Smooth muscle cell (in vitro differentiated cells): ENCODE measurements around the gene APOF. TPM values are rescaled to one million over a fixed set of nuclear protein-coding genes. Genes with fewer than 3 reads are reported as not detected.

Experiments used
- DNase-seq: peaks from one replicate; lab custom pipeline; 2025; ENCODE audit not compliant: unreplicated experiment; lab: John Stamatoyannopoulos, UW
- H2AFZ ChIP-seq: fragments of 200-600 bp; sonication (generic); 2 replicates; pipeline ENCODE4 v1.6.0; 2016; ENCODE audit warnings: antibody characterized with exemption, low read depth, mild to moderate bottlenecking
- H3F3A ChIP-seq: fragments of 200-600 bp; sonication (generic); 2 replicates; pipeline ENCODE4 v1.6.0; 2017; ENCODE audit warnings: antibody characterized with exemption, low read depth
- H3K27ac ChIP-seq: fragments of 200-600 bp; sonication (generic); 2 replicates; pipeline ENCODE4 v1.5.1; 2016; ENCODE audit warnings: low read depth, mild to moderate bottlenecking
- H3K27me3 ChIP-seq: fragments of 200-600 bp; sonication (generic); 2 replicates; pipeline ENCODE4 v1.6.1; 2016; ENCODE audit warnings: low read depth, mild to moderate bottlenecking
- H3K36me3 ChIP-seq: fragments of 200-600 bp; sonication (generic); 2 replicates; pipeline ENCODE4 v1.5.1; 2016; ENCODE audit warnings: low read depth
- H3K4me1 ChIP-seq: fragments of 200-600 bp; sonication (generic); 2 replicates; pipeline ENCODE4 v1.5.1; 2016; ENCODE audit warnings: low read depth
- H3K4me2 ChIP-seq: fragments of 200-600 bp; sonication (generic); 2 replicates; pipeline ENCODE4 v1.6.0; 2016; ENCODE audit warnings: mild to moderate bottlenecking
- H3K4me3 ChIP-seq: fragments of 200-600 bp; sonication (generic); 2 replicates; pipeline ENCODE4 v1.5.1; 2016; ENCODE audit warnings: mild to moderate bottlenecking
- H3K79me2 ChIP-seq: fragments of 200-600 bp; sonication (generic); 2 replicates; pipeline ENCODE4 v1.6.0; 2016; ENCODE audit warnings: low read depth, mild to moderate bottlenecking
- H3K9ac ChIP-seq: fragments of 200-600 bp; sonication (generic); 2 replicates; pipeline ENCODE4 v1.6.0; 2016; ENCODE audit warnings: low read depth
- H3K9me3 ChIP-seq: fragments of 200-600 bp; sonication (generic); replicated peaks from 2 replicates; pipeline ENCODE4 v1.5.1; 2016; ENCODE audit warnings: low read depth
- H4K20me1 ChIP-seq: fragments of 200-600 bp; sonication (generic); 2 replicates; pipeline ENCODE4 v1.6.0; 2016; ENCODE audit warnings: low read depth
- WGBS: methylation state at CpG from one replicate; pipeline ENCODE4 v1.1.7; 2016; ENCODE audit warnings: low lambda C conversion rate; 5-methylcytosine and 5-hydroxymethylcytosine counted together
- polyA plus RNA-seq: library from polyadenylated mRNA; unstranded; fragments of >200 nt; fragmentation: Nextera tagmentation; extraction: Ambion mirVana; gene quantifications from 2 replicates; pipeline ENCODE4 v1.2.1, GENCODE V29; 2016
- total RNA-seq: library from RNA; depleted of rRNA; stranded (reverse); fragments of >200 nt; gene quantifications from 2 replicates; pipeline ENCODE4 v1.2.3, GENCODE V29; 2014
- TF ChIP-seq, protein P1 (sequence below): fragments of 200-600 bp; sonication (generic); IDR thresholded peaks from 2 replicates; pipeline ENCODE4 v1.5.1; 2017; ENCODE audit warnings: borderline replicate concordance, mild to moderate bottlenecking, antibody characterized with exemption; ENCODE audit not compliant: insufficient read depth, poor library complexity, severe bottlenecking

Gene APOF
- total and polyA plus RNA-seq, 2 experiments from 2014 or later: not detected

DNA sequence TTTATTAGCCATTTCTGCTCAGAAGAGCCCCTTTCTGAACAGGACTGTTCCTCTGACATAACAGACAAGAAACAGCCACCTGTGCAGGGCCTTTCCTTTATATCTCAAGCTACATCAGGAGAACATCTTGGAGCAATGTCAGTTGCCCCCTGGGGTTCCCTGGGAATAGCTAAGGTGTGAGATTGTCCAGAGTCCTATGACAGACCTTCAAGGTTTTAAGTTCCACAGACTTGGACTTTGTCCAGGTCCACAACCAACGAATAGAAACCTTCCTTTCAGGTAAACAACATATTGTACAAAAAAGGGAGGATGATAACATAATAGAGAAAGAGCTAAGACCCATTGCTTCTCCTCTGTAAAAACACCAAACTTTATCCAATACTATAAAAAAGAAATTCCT, 21.0 kb downstream of the APOF start:
- H3K9ac ChIP-seq: no peak overlapping the region
- no peak overlapping the region for H2AFZ ChIP-seq
- H4K20me1 ChIP-seq: no peaks in the 10 kb centered on the region
- H3K4me3 ChIP-seq: no peak overlapping the region
- H3K4me2 ChIP-seq: no peak overlapping the region
- no peaks in the 10 kb centered on the region for H3F3A ChIP-seq
- WGBS: 88% methylated on average over 1 of the region's 1 CpG
- no peaks in the 10 kb centered on the region for H3K36me3 ChIP-seq
- TF ChIP-seq, protein P1, sequence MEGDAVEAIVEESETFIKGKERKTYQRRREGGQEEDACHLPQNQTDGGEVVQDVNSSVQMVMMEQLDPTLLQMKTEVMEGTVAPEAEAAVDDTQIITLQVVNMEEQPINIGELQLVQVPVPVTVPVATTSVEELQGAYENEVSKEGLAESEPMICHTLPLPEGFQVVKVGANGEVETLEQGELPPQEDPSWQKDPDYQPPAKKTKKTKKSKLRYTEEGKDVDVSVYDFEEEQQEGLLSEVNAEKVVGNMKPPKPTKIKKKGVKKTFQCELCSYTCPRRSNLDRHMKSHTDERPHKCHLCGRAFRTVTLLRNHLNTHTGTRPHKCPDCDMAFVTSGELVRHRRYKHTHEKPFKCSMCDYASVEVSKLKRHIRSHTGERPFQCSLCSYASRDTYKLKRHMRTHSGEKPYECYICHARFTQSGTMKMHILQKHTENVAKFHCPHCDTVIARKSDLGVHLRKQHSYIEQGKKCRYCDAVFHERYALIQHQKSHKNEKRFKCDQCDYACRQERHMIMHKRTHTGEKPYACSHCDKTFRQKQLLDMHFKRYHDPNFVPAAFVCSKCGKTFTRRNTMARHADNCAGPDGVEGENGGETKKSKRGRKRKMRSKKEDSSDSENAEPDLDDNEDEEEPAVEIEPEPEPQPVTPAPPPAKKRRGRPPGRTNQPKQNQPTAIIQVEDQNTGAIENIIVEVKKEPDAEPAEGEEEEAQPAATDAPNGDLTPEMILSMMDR: no peak
- H3K27me3 ChIP-seq: no peaks in the 10 kb centered on the region
- DNase-seq: no peak
- H3K27ac ChIP-seq: no peak overlapping the region
- no peaks in the 10 kb centered on the region for H3K79me2 ChIP-seq
- no peaks in the 10 kb centered on the region for H3K9me3 ChIP-seq
- peaks cover 7% of the 10 kb centered on the region for H3K4me1 ChIP-seq

DNA sequence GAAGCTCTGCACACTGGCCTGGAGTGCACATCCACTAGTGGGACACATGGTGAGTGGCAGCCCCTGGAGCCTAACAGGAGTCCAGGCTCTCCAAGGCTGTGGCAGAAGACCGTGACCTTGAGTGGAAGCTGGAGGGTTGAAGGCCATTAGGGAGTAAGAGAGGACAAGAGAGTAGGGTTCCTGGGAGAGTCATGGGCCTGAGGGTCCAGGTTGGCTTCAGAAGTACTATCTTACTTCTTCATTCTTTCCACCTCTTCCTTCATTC, 23.6 kb downstream of the APOF start:
- Histone ChIP-seq H3K4me1 (peaks cover 7% of the 10 kb centered on the region), H3K27ac (peak overlapping the region; percentile 71), H3K36me3 (no peaks in the 10 kb centered on the region), H3K4me2 (no peak overlapping the region), H3K9ac (no peak overlapping the region), H3K9me3 (no peaks in the 10 kb centered on the region), H3K79me2 (no peaks in the 10 kb centered on the region), H3K4me3 (no peak overlapping the region), H3F3A (no peaks in the 10 kb centered on the region), H3K27me3 (no peaks in the 10 kb centered on the region), H4K20me1 (no peaks in the 10 kb centered on the region), H2AFZ (no peak overlapping the region)
- no peak for DNase-seq
- TF ChIP-seq, protein P1: no peak
- WGBS: 100% methylated on average over 1 of the region's 1 CpG

GRCh38 chr12:56338308-56339157, 24.1 kb downstream of the APOF start, which contains the start of gene IL23A:
Gene IL23A, plus strand, starts transcription at chr12:56338884. Its CDS starts 161 bp downstream, at chr12:56339045.
- DNase-seq: no peak
- TF ChIP-seq, protein P1: no peak
- WGBS: 37% methylated on average over 9 of the region's 9 CpGs
- no peaks in the 10 kb centered on the region for H3K27me3 ChIP-seq
- no peaks in the 10 kb centered on the region for H3K9me3 ChIP-seq
- H4K20me1 ChIP-seq: no peaks in the 10 kb centered on the region
- no peak within 1 kb of the TSS for H3K4me3 ChIP-seq
- no peak within 1 kb of the TSS for H3K9ac ChIP-seq
- H3K27ac ChIP-seq: peak within 1 kb of the TSS; percentile 71
- H3F3A ChIP-seq: no peaks in the 10 kb centered on the region
- no peaks in the 10 kb centered on the region for H3K36me3 ChIP-seq
- H2AFZ ChIP-seq: no peak within 1 kb of the TSS
- H3K79me2 ChIP-seq: no peaks in the 10 kb centered on the region
- peaks cover 7% of the 10 kb centered on the region for H3K4me1 ChIP-seq
- no peak within 1 kb of the TSS for H3K4me2 ChIP-seq

DNA sequence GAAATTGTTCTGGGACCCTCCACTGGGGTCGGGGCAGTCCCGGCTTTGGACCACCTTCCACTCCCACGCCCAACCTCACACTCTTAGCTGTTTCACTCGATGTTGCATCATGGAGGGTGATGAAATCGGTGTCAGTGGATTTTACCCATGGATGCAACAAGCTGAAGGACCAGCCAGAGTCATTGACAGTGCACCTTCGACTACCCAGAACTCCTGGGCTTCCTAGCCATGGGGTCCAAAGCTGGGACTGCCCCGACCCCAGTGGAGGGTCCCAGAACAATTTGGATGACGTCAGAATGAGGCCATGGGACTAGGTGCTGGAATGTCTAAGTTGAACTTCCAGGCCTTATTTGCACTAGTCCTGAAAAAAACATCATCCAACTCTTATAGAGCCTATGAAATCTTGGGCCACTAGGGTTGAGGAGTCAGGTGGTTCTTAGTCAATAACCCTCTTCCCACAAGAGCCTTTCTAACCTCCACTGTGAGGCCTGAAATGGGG, 24.9 kb downstream of the APOF start:
- no peaks in the 10 kb centered on the region for H3K27me3 ChIP-seq
- H3K27ac ChIP-seq: no peak overlapping the region
- no peaks in the 10 kb centered on the region for H3F3A ChIP-seq
- no peak for DNase-seq
- no peak overlapping the region for H3K4me2 ChIP-seq
- no peaks in the 10 kb centered on the region for H3K9me3 ChIP-seq
- H2AFZ ChIP-seq: no peak overlapping the region
- H3K4me1 ChIP-seq: peaks cover 7% of the 10 kb centered on the region
- 92% methylated on average over 8 of the region's 8 CpGs for WGBS
- H3K4me3 ChIP-seq: no peak overlapping the region
- H3K79me2 ChIP-seq: no peaks in the 10 kb centered on the region
- H3K36me3 ChIP-seq: no peaks in the 10 kb centered on the region
- TF ChIP-seq, protein P1: no peak
- no peaks in the 10 kb centered on the region for H4K20me1 ChIP-seq
- no peak overlapping the region for H3K9ac ChIP-seq
